GM12878 (cell line): ENCODE data around the gene BTK.
A peak's percentile ranks its signal among the peaks of the same experiment; 100 is the strongest.

Experiments used
- CBX3 ChIP-seq: fragments of 200-600 bp; sonication (generic); IDR thresholded peaks from 2 replicates; pipeline ENCODE4 v1.6.1; 2016; ENCODE audit warnings: low read depth, borderline replicate concordance
- EGR1 ChIP-seq, 2 experiments: IDR thresholded peaks; 1 replicate in 1 of 2; 2 replicates in 1 of 2; pipeline ENCODE4 v1.6.1; 2011 to 2012; ENCODE audit warnings: low read depth in 2 of 2, low read length in 2 of 2, borderline replicate concordance in 1 of 2, mild to moderate bottlenecking in 1 of 2, moderate library complexity in 1 of 2
- EZH2 ChIP-seq: IDR thresholded peaks from 2 replicates; pipeline ENCODE4 v1.6.1; 2012; ENCODE audit warnings: low read depth, mild to moderate bottlenecking, control low read depth, inconsistent platforms, low read length, borderline replicate concordance; ENCODE audit not compliant: control insufficient read depth
- FOXK2 ChIP-seq: fragments of 450-650 bp; IDR thresholded peaks from 2 replicates; pipeline ENCODE4 v1.6.1; 2017; ENCODE audit warnings: mild to moderate bottlenecking, moderate library complexity
- POLR2A ChIP-seq: IDR thresholded peaks from 2 replicates; pipeline ENCODE4 v1.6.1; 2011; ENCODE audit warnings: low read depth, mild to moderate bottlenecking, low read length
- RAD21 ChIP-seq: IDR thresholded peaks from 2 replicates; pipeline ENCODE4 v1.6.1; 2011; ENCODE audit warnings: mild to moderate bottlenecking, low read depth, low read length, moderate library complexity; ENCODE audit not compliant: insufficient read depth
- SMC3 ChIP-seq: IDR thresholded peaks from 2 replicates; pipeline ENCODE4 v1.6.1; 2011; ENCODE audit warnings: low read length, improper control_type of control experiment, borderline replicate concordance
- TF ChIP-seq, protein P1 (sequence below), 3 experiments: IDR thresholded peaks in 2 of 3; conservative IDR thresholded peaks in 1 of 3; 2 replicates each; pipeline ENCODE4 v1.5.1; 2011; ENCODE audit warnings: low read depth in 3 of 3, low read length in 3 of 3, mild to moderate bottlenecking in 3 of 3, control low read depth in 2 of 3, moderate library complexity in 2 of 3, inconsistent platforms in 1 of 3, mixed read lengths in 1 of 3; ENCODE audit not compliant: control insufficient read depth in 2 of 3, insufficient read depth in 1 of 3; ENCODE audit errors: extremely low read depth in 1 of 3

- TF ChIP-seq SMC3 (no peak), EZH2 (no peak), POLR2A (no peak), RAD21 (no peak), EGR1 (IDR thresholded peaks at IDR 0.05; ENCODE audit: borderline replicate concordance in 1 of 2, low read depth in 2 of 2, low read length in 2 of 2) (no peak), FOXK2 (no peak), CBX3 (no peak)
- TF ChIP-seq, protein P1, sequence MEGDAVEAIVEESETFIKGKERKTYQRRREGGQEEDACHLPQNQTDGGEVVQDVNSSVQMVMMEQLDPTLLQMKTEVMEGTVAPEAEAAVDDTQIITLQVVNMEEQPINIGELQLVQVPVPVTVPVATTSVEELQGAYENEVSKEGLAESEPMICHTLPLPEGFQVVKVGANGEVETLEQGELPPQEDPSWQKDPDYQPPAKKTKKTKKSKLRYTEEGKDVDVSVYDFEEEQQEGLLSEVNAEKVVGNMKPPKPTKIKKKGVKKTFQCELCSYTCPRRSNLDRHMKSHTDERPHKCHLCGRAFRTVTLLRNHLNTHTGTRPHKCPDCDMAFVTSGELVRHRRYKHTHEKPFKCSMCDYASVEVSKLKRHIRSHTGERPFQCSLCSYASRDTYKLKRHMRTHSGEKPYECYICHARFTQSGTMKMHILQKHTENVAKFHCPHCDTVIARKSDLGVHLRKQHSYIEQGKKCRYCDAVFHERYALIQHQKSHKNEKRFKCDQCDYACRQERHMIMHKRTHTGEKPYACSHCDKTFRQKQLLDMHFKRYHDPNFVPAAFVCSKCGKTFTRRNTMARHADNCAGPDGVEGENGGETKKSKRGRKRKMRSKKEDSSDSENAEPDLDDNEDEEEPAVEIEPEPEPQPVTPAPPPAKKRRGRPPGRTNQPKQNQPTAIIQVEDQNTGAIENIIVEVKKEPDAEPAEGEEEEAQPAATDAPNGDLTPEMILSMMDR (IDR thresholded peaks at IDR 0.05 in 2 of 3, conservative IDR thresholded peaks at IDR 0.05 in 1 of 3; ENCODE audit: control insufficient read depth in 2 of 3, extremely low read depth in 1 of 3, insufficient read depth in 1 of 3, low read depth in 3 of 3, low read length in 3 of 3) = peak; percentile 18 to 41 (median 38); a peak in 4 of 6 replicates
Measured at GRCh38 chrX:101357166-101357795, 28.7 kb downstream of the BTK start.
